ENCODE results near the gene CALML6.

CALML6 gene

GRCh38 chr1:1962752-1963151 is 47.7 kb downstream of the CALML6 start:
- Histone ChIP-seq H3K27me3 (replicated peaks; ENCODE audit: insufficient read depth, low read length) (peaks cover 100% of the 10 kb centered on the region), H3K27ac (ENCODE audit: low read length) (no peak overlapping the region), H2AFZ (ENCODE audit: low read length) (no peak overlapping the region), H3K9me2 (replicated peaks; ENCODE audit: insufficient read depth, low read length) (no peaks in the 10 kb centered on the region), H3K4me1 (ENCODE audit: low read length) (no peaks in the 10 kb centered on the region), H3K4me3 (ENCODE audit: low read length) (no peak overlapping the region), H3K9me3 (replicated peaks; ENCODE audit: insufficient read depth, low read length) (no peaks in the 10 kb centered on the region), H3K79me2 (ENCODE audit: low read length) (no peaks in the 10 kb centered on the region), H3K36me3 (replicated peaks; ENCODE audit: insufficient read depth, low read length) (no peaks in the 10 kb centered on the region), H3K9ac (ENCODE audit: low read length) (no peak overlapping the region), H3F3A (ENCODE audit: insufficient read depth, low read length) (no peaks in the 10 kb centered on the region), H3K4me2 (ENCODE audit: low read depth, low read length) (no peak overlapping the region), H4K20me1 (ENCODE audit: insufficient read depth, low read length) (no peaks in the 10 kb centered on the region)
- DNase-seq, result no peak
- TF ChIP-seq EZH2 (optimal IDR thresholded peaks at IDR 0.05; ENCODE audit: low read depth, low read length) (no peak), EZH2phosphoT487 (IDR thresholded peaks at IDR 0.05; ENCODE audit: low read length) (no peak), CTCF (IDR thresholded peaks at IDR 0.05; ENCODE audit: low read length) (no peak)

- Histone ChIP-seq H3K27ac (ENCODE audit: low read length) (no peak overlapping the region), H3K9me3 (replicated peaks; ENCODE audit: insufficient read depth, low read length) (no peaks in the 10 kb centered on the region), H3K27me3 (replicated peaks; ENCODE audit: insufficient read depth, low read length) (peaks cover 100% of the 10 kb centered on the region), H3K4me1 (ENCODE audit: low read length) (no peaks in the 10 kb centered on the region), H3K79me2 (ENCODE audit: low read length) (no peaks in the 10 kb centered on the region), H3F3A (ENCODE audit: insufficient read depth, low read length) (no peaks in the 10 kb centered on the region), H3K9me2 (replicated peaks; ENCODE audit: insufficient read depth, low read length) (no peaks in the 10 kb centered on the region), H2AFZ (ENCODE audit: low read length) (no peak overlapping the region), H3K9ac (ENCODE audit: low read length) (no peak overlapping the region), H4K20me1 (ENCODE audit: insufficient read depth, low read length) (no peaks in the 10 kb centered on the region), H3K4me2 (ENCODE audit: low read depth, low read length) (no peak overlapping the region), H3K36me3 (replicated peaks; ENCODE audit: insufficient read depth, low read length) (no peaks in the 10 kb centered on the region), H3K4me3 (ENCODE audit: low read length) (no peak overlapping the region)
- DNase-seq, result no peak
- no peak for TF ChIP-seq CTCF (IDR thresholded peaks at IDR 0.05; ENCODE audit: low read length)
- TF ChIP-seq EZH2 (optimal IDR thresholded peaks at IDR 0.05; ENCODE audit: low read depth, low read length), result no peak
- no peak for TF ChIP-seq EZH2phosphoT487 (IDR thresholded peaks at IDR 0.05; ENCODE audit: low read length)
These were observed 48.5 kb downstream of the CALML6 start for GRCh38 chr1:1963570-1963969.

GRCh38 chr1:1964811-1965210 is 49.8 kb downstream of the CALML6 start:
- no peaks in the 10 kb centered on the region for H3K36me3 ChIP-seq (replicated peaks; ENCODE audit: insufficient read depth, low read length)
- H3K4me1 ChIP-seq (ENCODE audit: low read length), result no peaks in the 10 kb centered on the region
- H3K4me3 ChIP-seq (ENCODE audit: low read length), result no peak overlapping the region
- H3K4me2 ChIP-seq (ENCODE audit: low read depth, low read length), result no peak overlapping the region
- H3K9me3 ChIP-seq (replicated peaks; ENCODE audit: insufficient read depth, low read length), result no peaks in the 10 kb centered on the region
- no peaks in the 10 kb centered on the region for H3K9me2 ChIP-seq (replicated peaks; ENCODE audit: insufficient read depth, low read length)
- peaks cover 90% of the 10 kb centered on the region for H3K27me3 ChIP-seq (replicated peaks; ENCODE audit: insufficient read depth, low read length)
- H3K9ac ChIP-seq (ENCODE audit: low read length), result no peak overlapping the region
- H3F3A ChIP-seq (ENCODE audit: insufficient read depth, low read length), result no peaks in the 10 kb centered on the region
- TF ChIP-seq CTCF (IDR thresholded peaks at IDR 0.05; ENCODE audit: low read length), result no peak
- no peak for TF ChIP-seq EZH2phosphoT487 (IDR thresholded peaks at IDR 0.05; ENCODE audit: low read length)
- no peak for TF ChIP-seq EZH2 (optimal IDR thresholded peaks at IDR 0.05; ENCODE audit: low read depth, low read length)
- no peaks in the 10 kb centered on the region for H4K20me1 ChIP-seq (ENCODE audit: insufficient read depth, low read length)
- H3K27ac ChIP-seq (ENCODE audit: low read length), result no peak overlapping the region
- H2AFZ ChIP-seq (ENCODE audit: low read length), result no peak overlapping the region
- DNase-seq, result no peak
- H3K79me2 ChIP-seq (ENCODE audit: low read length), result no peaks in the 10 kb centered on the region

Data from MM.1S (cell line).